HFFc6 (cell line): ENCODE measurements around the gene PYROXD2. TPM values are rescaled to one million over a fixed set of nuclear protein-coding genes. Genes with fewer than 3 reads are reported as not detected.

ENCODE experiments used
- DNase-seq: peaks from one replicate; pipeline ENCODE4 v3.0.0-alpha.2; 2018
- H3K27ac Mint-ChIP-seq: 2 replicates; pipeline ENCODE4 v1.8.0; 2020; ENCODE audit warnings: mild to moderate bottlenecking, mixed read lengths
- H3K27me3 Mint-ChIP-seq: 2 replicates; pipeline ENCODE4 v1.8.0; 2021; ENCODE audit warnings: mild to moderate bottlenecking, moderate library complexity, mixed read lengths; ENCODE audit not compliant: insufficient read depth
- H3K36me3 Mint-ChIP-seq: 2 replicates; pipeline ENCODE4 v1.8.0; 2021; ENCODE audit warnings: low read depth, mixed read lengths
- H3K4me1 Mint-ChIP-seq: 2 replicates; pipeline ENCODE4 v1.8.0; 2020; ENCODE audit warnings: low read depth, mixed read lengths
- H3K4me3 Mint-ChIP-seq: 2 replicates; pipeline ENCODE4 v1.8.0; 2020; ENCODE audit warnings: mild to moderate bottlenecking, moderate library complexity, mixed read lengths
- H3K9me3 Mint-ChIP-seq: 2 replicates; pipeline ENCODE4 v1.8.0; 2020; ENCODE audit warnings: mild to moderate bottlenecking, mixed read lengths
- total RNA-seq, 6 experiments: library from RNA; stranded (reverse); fragmentation: NEBNext Ultra II Directional; extraction: Animal tissue kit (Norgen Biotek cat#: 25700); gene quantifications; 2 replicates in 1 of 6; 3 replicates in 5 of 6; pipeline ENCODE4 v1.2.3, GENCODE V29; 2021
- TF ChIP-seq, protein P1 (sequence below): fragments of 200-600 bp; sonication (generic); IDR thresholded peaks from 2 replicates; pipeline ENCODE4 v1.5.0; 2021; ENCODE audit warnings: antibody characterized with exemption, mild to moderate bottlenecking

Gene PYROXD2
- total RNA-seq, 6 experiments from 2014 or later, result 7.6 to 10.3 (median 8.9) TPM

DNA sequence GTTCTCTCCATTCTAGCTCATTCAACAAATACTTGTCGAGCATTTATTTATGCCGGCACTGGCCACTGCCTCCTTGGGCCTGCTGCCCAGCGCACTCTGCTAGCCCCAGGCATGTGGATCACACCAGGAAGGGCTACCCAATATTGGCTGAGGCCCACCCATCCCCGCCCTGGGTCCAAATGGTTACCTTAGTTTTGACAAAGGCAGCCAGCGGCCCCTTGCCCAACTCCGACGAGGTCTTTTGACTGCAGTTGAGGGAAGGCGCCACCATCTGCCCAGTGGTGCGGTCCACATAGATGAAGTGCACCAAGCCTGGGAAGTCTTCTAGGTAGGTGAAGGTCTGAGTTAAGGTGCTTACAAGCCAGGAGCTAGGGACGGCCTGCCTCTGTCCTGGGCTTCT lies 7.2 kb upstream of the PYROXD2 start:
- Mint-ChIP-seq H3K27ac (no peak overlapping the region), H3K9me3 (no peaks in the 10 kb centered on the region), H3K4me3 (no peak overlapping the region), H3K4me1 (no peaks in the 10 kb centered on the region), H3K36me3 (peaks cover 5% of the 10 kb centered on the region), H3K27me3 (peaks cover 3% of the 10 kb centered on the region)
- TF ChIP-seq, protein P1, sequence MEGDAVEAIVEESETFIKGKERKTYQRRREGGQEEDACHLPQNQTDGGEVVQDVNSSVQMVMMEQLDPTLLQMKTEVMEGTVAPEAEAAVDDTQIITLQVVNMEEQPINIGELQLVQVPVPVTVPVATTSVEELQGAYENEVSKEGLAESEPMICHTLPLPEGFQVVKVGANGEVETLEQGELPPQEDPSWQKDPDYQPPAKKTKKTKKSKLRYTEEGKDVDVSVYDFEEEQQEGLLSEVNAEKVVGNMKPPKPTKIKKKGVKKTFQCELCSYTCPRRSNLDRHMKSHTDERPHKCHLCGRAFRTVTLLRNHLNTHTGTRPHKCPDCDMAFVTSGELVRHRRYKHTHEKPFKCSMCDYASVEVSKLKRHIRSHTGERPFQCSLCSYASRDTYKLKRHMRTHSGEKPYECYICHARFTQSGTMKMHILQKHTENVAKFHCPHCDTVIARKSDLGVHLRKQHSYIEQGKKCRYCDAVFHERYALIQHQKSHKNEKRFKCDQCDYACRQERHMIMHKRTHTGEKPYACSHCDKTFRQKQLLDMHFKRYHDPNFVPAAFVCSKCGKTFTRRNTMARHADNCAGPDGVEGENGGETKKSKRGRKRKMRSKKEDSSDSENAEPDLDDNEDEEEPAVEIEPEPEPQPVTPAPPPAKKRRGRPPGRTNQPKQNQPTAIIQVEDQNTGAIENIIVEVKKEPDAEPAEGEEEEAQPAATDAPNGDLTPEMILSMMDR, result no peak
- DNase-seq, result no peak

DNA sequence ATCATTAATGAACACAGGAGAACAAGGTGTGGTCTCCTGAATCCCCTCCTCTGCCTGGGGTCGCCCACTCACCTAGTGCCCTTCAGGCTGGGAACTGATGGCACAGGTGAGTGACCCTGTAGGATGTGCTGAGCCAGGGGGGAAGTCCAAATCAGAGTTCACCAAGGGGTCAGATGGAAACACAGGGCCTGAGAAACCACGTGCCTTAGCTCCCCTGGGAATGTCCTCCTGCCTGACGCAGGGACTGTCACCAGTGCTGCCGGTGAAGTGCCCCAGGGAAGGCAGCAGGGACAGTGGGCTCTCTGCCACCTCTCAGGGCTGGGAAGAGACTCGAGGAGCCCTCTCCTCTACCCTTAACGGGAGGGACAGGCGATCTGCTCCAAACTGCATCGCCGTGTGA lies 5.8 kb upstream of the PYROXD2 start:
- Mint-ChIP-seq H3K36me3 (peaks cover 5% of the 10 kb centered on the region), H3K4me1 (peaks cover 1% of the 10 kb centered on the region; the same call in 1 of the 2 replicates), H3K27me3 (peaks cover 3% of the 10 kb centered on the region), H3K27ac (no peak overlapping the region), H3K4me3 (no peak overlapping the region), H3K9me3 (no peaks in the 10 kb centered on the region)
- TF ChIP-seq, protein P1, result no peak
- DNase-seq, result no peak

DNA sequence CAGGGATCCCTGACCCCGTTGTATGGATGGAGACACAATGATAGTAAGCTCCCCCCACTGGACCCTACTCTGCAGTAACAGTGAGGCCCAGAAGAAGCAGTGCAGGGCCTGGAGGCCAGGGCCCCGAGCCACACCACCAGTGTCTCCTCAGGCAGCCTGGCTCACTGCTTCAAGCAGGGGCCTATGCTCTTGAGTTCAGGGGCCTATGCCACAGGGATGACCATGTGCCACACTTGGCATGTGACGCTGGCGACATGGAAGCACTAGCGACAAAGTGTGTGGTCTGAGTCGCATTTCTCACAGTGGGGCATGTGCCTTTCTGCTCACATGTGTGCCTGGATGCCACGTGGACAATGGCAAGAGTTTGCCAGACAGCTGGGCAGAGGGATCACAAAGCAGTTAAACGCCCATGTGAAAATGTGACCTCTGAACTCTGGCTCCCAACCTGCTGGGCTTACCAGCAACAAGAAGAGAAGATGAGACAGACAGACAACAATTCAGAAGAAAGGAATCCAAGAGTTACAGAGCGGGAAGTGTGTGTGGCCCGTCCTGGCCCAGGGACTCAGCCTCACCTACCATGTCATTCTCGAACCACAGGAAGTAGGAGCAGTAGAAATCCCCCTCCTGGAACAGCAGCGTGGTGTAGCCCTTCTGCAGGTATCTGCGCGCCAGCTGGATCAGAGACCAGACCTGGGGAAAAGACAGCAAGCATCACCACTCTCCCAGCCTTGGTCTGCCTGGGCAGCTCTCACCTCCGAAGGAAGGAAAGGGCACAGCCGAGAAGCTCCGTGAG lies 4.7 kb upstream of the PYROXD2 start:
- peaks cover 13% of the 10 kb centered on the region; the same call in 1 of the 2 replicates for H3K4me1 Mint-ChIP-seq
- TF ChIP-seq, protein P1, result no peak
- DNase-seq, result no peak

DNA sequence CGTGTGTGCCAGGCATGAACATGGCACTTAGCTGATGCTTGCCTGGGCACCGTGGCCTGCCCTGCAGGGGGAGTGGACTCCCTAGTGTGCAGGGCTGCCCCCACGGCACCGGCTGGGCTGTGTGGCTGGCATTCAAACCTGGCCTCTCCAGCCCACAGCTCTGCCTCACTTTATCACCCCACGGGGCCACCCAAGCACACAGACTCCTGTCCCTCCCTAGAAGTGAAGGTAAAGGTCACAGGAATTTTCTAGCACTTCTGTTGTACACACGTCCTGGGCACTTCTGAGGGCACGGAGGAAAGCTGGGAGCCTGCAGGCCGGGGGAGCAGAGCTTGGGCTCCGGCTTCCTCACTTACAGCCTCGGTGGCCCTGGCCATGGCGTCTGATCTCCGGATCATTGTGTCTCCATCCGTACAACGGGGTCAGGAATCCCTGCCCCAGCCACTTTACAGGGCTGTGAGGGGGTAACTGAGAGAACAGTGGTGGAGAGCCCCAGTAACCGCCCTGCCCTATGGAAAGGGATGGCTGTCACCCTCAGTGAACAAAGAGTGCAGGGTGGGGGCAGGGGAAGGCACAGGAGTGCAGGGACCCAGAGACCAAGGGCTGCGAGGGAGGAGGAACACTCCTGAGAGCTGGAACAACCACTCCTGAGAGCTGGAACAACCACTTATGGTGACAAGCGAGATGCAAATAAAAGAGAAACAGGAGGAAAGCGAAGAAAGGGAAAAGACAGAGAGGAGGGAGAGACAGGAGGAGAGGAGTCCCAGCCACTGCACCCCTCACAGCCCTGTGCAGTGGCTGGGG lies 3.9 kb upstream of the PYROXD2 start:
- H3K4me1 Mint-ChIP-seq, result peaks cover 20% of the 10 kb centered on the region
- H3K27ac Mint-ChIP-seq, result no peak overlapping the region
- no peak for DNase-seq
- no peaks in the 10 kb centered on the region for H3K9me3 Mint-ChIP-seq
- TF ChIP-seq, protein P1, result no peak
- H3K4me3 Mint-ChIP-seq, result no peak overlapping the region
- H3K36me3 Mint-ChIP-seq, result peaks cover 5% of the 10 kb centered on the region
- H3K27me3 Mint-ChIP-seq, result peaks cover 2% of the 10 kb centered on the region; the same call in 1 of the 2 replicates

More for the DNA sequence above, 4.7 kb upstream of the PYROXD2 start:
- Mint-ChIP-seq H3K9me3 (no peaks in the 10 kb centered on the region), H3K4me3 (no peak overlapping the region), H3K36me3 (peaks cover 5% of the 10 kb centered on the region), H3K27ac (no peak overlapping the region), H3K27me3 (peaks cover 2% of the 10 kb centered on the region; the same call in 1 of the 2 replicates)

DNA sequence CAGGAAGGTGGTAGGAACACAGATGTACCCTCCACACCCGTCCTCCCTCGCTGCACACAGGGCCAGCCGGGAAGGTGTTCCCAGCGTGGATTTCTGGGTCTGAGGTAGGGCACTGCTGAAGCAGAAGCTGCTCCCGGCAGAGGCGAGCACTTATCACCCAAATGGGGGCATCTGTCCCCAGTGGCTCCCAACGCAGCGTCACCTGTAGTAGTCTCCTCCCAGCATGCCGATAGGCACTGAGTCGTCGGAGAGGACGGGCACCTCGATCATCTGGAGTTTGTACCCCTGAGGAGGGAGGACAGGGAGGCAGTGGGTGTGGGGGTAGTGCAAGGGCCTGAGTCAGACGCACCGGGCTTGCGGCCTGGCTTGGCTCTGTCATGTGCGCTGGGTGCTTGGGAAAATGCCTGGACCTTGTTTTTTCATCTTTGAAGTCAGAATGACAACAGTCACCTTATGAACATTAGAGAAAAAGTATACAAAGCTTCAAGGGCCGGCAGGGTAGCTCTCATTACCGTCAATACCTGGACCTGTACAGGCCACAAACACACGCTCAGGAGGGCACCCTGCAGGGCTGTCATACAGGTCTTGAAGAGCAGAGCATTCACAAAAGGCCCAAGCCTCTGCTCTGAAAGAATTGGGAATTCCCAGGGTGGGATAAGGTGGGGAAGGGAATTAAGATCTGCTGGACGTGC lies 3.1 kb upstream of the PYROXD2 start:
- H3K36me3 Mint-ChIP-seq, result peaks cover 5% of the 10 kb centered on the region
- no peak for DNase-seq

More for the DNA sequence above, 3.1 kb upstream of the PYROXD2 start:
- Mint-ChIP-seq H3K4me3 (no peak overlapping the region), H3K27ac (no peak overlapping the region), H3K9me3 (no peaks in the 10 kb centered on the region), H3K4me1 (peaks cover 20% of the 10 kb centered on the region), H3K27me3 (peaks cover 2% of the 10 kb centered on the region; the same call in 1 of the 2 replicates)
- TF ChIP-seq, protein P1, result no peak
